SU-DHL-6 (cell line): ENCODE results near the gene CFB.

Experiments used
- CTCF ChIP-seq: fragments of 200-600 bp; sonication (generic); IDR thresholded peaks from one replicate; pipeline ENCODE4 v1.5.1; 2017; ENCODE audit warnings: antibody characterized with exemption, mild to moderate bottlenecking, low read length, moderate library complexity; ENCODE audit not compliant: insufficient read depth, poor library complexity, severe bottlenecking
- EZH2phosphoT487 ChIP-seq: fragments of 200-600 bp; sonication (generic), shearing (Covaris generic); conservative IDR thresholded peaks from 2 replicates; pipeline ENCODE4 v1.6.1; 2018; ENCODE audit warnings: mild to moderate bottlenecking, antibody characterized with exemption, low read length, moderate library complexity, mixed read lengths

GRCh38 chr6:31896493-31896855 lies 49.4 kb upstream of the CFB start:
- TF ChIP-seq CTCF (no peak), EZH2phosphoT487 (no peak)
